GM12891 (cell line): Measurements from ENCODE around the gene DYNLT5.

ENCODE experiments used
- POLR2A ChIP-seq: IDR thresholded peaks from 2 replicates; pipeline ENCODE4 v1.6.1; 2011; ENCODE audit warnings: low read depth, low read length, control low read depth
- POLR2AphosphoS5 ChIP-seq: IDR thresholded peaks from 2 replicates; pipeline ENCODE4 v1.6.1; 2011; ENCODE audit warnings: low read depth, low read length, control low read depth
- SPI1 ChIP-seq: IDR thresholded peaks from 2 replicates; pipeline ENCODE4 v1.6.1; 2011; ENCODE audit warnings: low read depth, low read length, control low read depth
- TAF1 ChIP-seq: IDR thresholded peaks from 2 replicates; pipeline ENCODE4 v1.6.1; 2011; ENCODE audit warnings: low read depth, low read length, control low read depth

DNA sequence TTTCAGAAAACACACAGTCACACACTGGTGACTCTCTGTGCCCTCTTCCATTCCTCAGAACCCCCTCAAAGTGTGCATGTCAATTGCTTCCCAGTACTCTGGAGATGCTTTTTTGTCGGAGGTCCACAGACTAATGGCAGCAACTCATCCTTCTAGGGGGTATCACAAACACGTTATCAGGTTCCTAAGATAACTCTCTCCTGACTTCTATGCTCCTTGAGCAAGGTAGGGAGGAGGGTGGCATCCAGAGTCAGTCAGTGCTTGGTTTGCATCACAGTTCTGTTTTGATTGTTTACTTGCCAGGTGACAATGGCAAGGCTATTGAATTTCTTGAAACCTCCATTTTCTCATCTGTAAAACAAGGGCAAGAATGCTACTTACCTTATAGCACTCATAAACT lies 39.4 kb upstream of the DYNLT5 start:
- no peak for TF ChIP-seq POLR2AphosphoS5
- TF ChIP-seq POLR2A: no peak
- TF ChIP-seq SPI1: no peak
- TF ChIP-seq TAF1: no peak
